HG02642 (cell line): ENCODE data around the gene MED22.
A peak's percentile ranks its signal among the peaks of the same experiment; 100 is the strongest.
"Not testable (repeated sequence)": the region's sequence is repeated elsewhere in the genome, so short reads cannot be mapped to it uniquely, and the experiment has no call there.

Experiments used
- ATAC-seq: cut with Tn5 transposase; IDR thresholded peaks from one replicate; pipeline ENCODE4 v1.9.1; 2021; ENCODE audit warnings: mild to moderate bottlenecking; ENCODE audit not compliant: unreplicated experiment, poor library complexity

Gene MED22

GRCh38 chr9:133377721-133378216 is 29.8 kb upstream of the MED22 start:
- no peak for ATAC-seq

- ATAC-seq: not testable (repeated sequence)
These were observed 29.3 kb upstream of the MED22 start for GRCh38 chr9:133377280-133377679.

GRCh38 chr9:133375724-133376654 is 28.1 kb upstream of the MED22 start, which contains the start of the genes STKLD1 and SURF4:
Gene STKLD1, plus strand, starts transcription at chr9:133376366. Its CDS starts 108 bp downstream, at chr9:133376474.
Gene SURF4, minus strand, starts transcription at chr9:133376060. Its CDS starts 91 bp downstream, at chr9:133375969.
- peak; percentile 92 for ATAC-seq

- peak; percentile 28 for ATAC-seq
These were observed 27.3 kb upstream of the MED22 start for GRCh38 chr9:133375116-133375723.

- ATAC-seq: no peak
These were observed 26.7 kb upstream of the MED22 start for GRCh38 chr9:133374612-133375115.

- no peak for ATAC-seq
These were observed 24.2 kb upstream of the MED22 start for GRCh38 chr9:133372144-133372543.

- no peak for ATAC-seq
These were observed 23.4 kb upstream of the MED22 start for GRCh38 chr9:133371261-133371711.

- no peak for ATAC-seq
These were observed 22.8 kb upstream of the MED22 start for GRCh38 chr9:133370685-133371084.

- ATAC-seq: no peak
These were observed 22.0 kb upstream of the MED22 start for GRCh38 chr9:133369933-133370332.

GRCh38 chr9:133369422-133369821 is 21.5 kb upstream of the MED22 start:
- ATAC-seq: no peak

GRCh38 chr9:133368249-133368881 is 20.4 kb upstream of the MED22 start:
- no peak for ATAC-seq

GRCh38 chr9:133367778-133368177 is 19.8 kb upstream of the MED22 start:
- ATAC-seq: no peak

GRCh38 chr9:133367221-133367620 is 19.3 kb upstream of the MED22 start:
- ATAC-seq: no peak

GRCh38 chr9:133366435-133366834 is 18.5 kb upstream of the MED22 start:
- no peak for ATAC-seq

- ATAC-seq: no peak
These were observed 14.6 kb upstream of the MED22 start for GRCh38 chr9:133362359-133363044.

- ATAC-seq: no peak
These were observed 13.7 kb upstream of the MED22 start for GRCh38 chr9:133361507-133362092.

GRCh38 chr9:133360400-133361393 is 12.8 kb upstream of the MED22 start:
- ATAC-seq: no peak

GRCh38 chr9:133359399-133360175 is 11.7 kb upstream of the MED22 start:
- no peak for ATAC-seq
